Osteoblast (primary cell): ENCODE data around the gene SMG9. TPM values are rescaled to one million over a fixed set of nuclear protein-coding genes. Genes with fewer than 3 reads are reported as not detected.

Experiments used
- DNase-seq: peaks from one replicate; pipeline ENCODE4 v3.0.0; 2011; ENCODE audit warnings: low spot score, mixed read lengths; ENCODE audit not compliant: insufficient read length; ENCODE audit errors: missing footprints
- H2AFZ ChIP-seq: 2 replicates; pipeline ENCODE4 v1.6.0; 2011; ENCODE audit warnings: mild to moderate bottlenecking, low read length
- H3K27ac ChIP-seq: 2 replicates; pipeline ENCODE4 v1.5.1; 2011; ENCODE audit warnings: mild to moderate bottlenecking, low read depth, low read length, moderate library complexity
- H3K27me3 ChIP-seq: 2 replicates; pipeline ENCODE4 v1.6.0; 2012; ENCODE audit warnings: mild to moderate bottlenecking, control low read depth, inconsistent platforms, low read length, moderate library complexity; ENCODE audit not compliant: insufficient read depth
- H3K36me3 ChIP-seq: 2 replicates; pipeline ENCODE4 v1.5.1; 2011; ENCODE audit warnings: mild to moderate bottlenecking, low read length, control low read depth, moderate library complexity; ENCODE audit not compliant: insufficient read depth
- H3K4me1 ChIP-seq: 2 replicates; pipeline ENCODE4 v1.5.1; 2011; ENCODE audit warnings: mild to moderate bottlenecking, low read length, control low read depth, moderate library complexity; ENCODE audit not compliant: insufficient read depth
- H3K4me2 ChIP-seq: 2 replicates; pipeline ENCODE4 v1.6.0; 2011; ENCODE audit warnings: mild to moderate bottlenecking, low read length; ENCODE audit not compliant: insufficient read depth
- H3K4me3 ChIP-seq: fragments of 200-600 bp; sonication (generic); 3 replicates; pipeline ENCODE4 v1.5.1; 2012; ENCODE audit warnings: mild to moderate bottlenecking, low read length, inconsistent platforms; ENCODE audit not compliant: insufficient read depth
- H3K79me2 ChIP-seq: 2 replicates; pipeline ENCODE4 v1.6.0; 2012; ENCODE audit warnings: mild to moderate bottlenecking, low read length, control low read depth, inconsistent platforms; ENCODE audit not compliant: insufficient read depth
- H3K9me3 ChIP-seq: 2 replicates; pipeline ENCODE4 v1.5.1; 2011; ENCODE audit warnings: low read depth, low read length, control low read depth
- H4K20me1 ChIP-seq: 2 replicates; pipeline ENCODE4 v1.6.0; 2012; ENCODE audit warnings: mild to moderate bottlenecking, low read length, control low read depth; ENCODE audit not compliant: insufficient read depth
- total RNA-seq: library from RNA; depleted of rRNA; stranded (reverse); fragments of >200 nt; gene quantifications from 2 replicates; pipeline ENCODE4 v1.2.3, GENCODE V29; 2012
- TF ChIP-seq, protein P1 (sequence below): IDR thresholded peaks from 2 replicates; pipeline ENCODE4 v1.5.1; 2011; ENCODE audit warnings: mild to moderate bottlenecking, low read depth, low read length, moderate library complexity; ENCODE audit errors: extremely low read depth

The SMG9 gene
- total RNA-seq, 1 donor: 14.5 TPM

- H3K4me1 ChIP-seq: peaks cover 15% of the 10 kb centered on the region
- H4K20me1 ChIP-seq: no peaks in the 10 kb centered on the region
- H2AFZ ChIP-seq: no peak overlapping the region
- TF ChIP-seq, protein P1, sequence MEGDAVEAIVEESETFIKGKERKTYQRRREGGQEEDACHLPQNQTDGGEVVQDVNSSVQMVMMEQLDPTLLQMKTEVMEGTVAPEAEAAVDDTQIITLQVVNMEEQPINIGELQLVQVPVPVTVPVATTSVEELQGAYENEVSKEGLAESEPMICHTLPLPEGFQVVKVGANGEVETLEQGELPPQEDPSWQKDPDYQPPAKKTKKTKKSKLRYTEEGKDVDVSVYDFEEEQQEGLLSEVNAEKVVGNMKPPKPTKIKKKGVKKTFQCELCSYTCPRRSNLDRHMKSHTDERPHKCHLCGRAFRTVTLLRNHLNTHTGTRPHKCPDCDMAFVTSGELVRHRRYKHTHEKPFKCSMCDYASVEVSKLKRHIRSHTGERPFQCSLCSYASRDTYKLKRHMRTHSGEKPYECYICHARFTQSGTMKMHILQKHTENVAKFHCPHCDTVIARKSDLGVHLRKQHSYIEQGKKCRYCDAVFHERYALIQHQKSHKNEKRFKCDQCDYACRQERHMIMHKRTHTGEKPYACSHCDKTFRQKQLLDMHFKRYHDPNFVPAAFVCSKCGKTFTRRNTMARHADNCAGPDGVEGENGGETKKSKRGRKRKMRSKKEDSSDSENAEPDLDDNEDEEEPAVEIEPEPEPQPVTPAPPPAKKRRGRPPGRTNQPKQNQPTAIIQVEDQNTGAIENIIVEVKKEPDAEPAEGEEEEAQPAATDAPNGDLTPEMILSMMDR: no peak
- no peaks in the 10 kb centered on the region for H3K36me3 ChIP-seq
- no peaks in the 10 kb centered on the region for H3K79me2 ChIP-seq
- no peak overlapping the region for H3K4me3 ChIP-seq
- H3K27ac ChIP-seq: no peak overlapping the region
- no peaks in the 10 kb centered on the region for H3K27me3 ChIP-seq
- no peak for DNase-seq
- no peaks in the 10 kb centered on the region for H3K9me3 ChIP-seq
- no peak overlapping the region for H3K4me2 ChIP-seq
Measured at GRCh38 chr19:43678512-43679261, 76.1 kb downstream of the SMG9 start.

Other genes with a start within 250 kb of the SMG9 start
- 42.7 and 52.1 TPM in 2 replicates for gene ETHE1, start 227.8 kb downstream of the SMG9 start, total RNA-seq
- gene ZNF575, start 221.8 kb downstream of the SMG9 start, total RNA-seq: 0.29 and 0.72 TPM in 2 replicates
- gene XRCC1, start 179.4 kb downstream of the SMG9 start, total RNA-seq: 21.4 and 22.7 TPM in 2 replicates
- 0.72 and 2.9 TPM in 2 replicates for gene PINLYP, start 179.2 kb downstream of the SMG9 start, total RNA-seq
- gene IRGQ, start 158.8 kb downstream of the SMG9 start, total RNA-seq: 18.9 and 23.2 TPM in 2 replicates
- 7.4 and 9.4 TPM in 2 replicates for gene ZNF576, start 158.4 kb downstream of the SMG9 start, total RNA-seq
- under 0.01 TPM in 1 of 2 replicates, not detected in the other for gene SRRM5, start 142.9 kb downstream of the SMG9 start, total RNA-seq
- gene ZNF428, start 135.3 kb downstream of the SMG9 start, total RNA-seq: 31.5 and 37.3 TPM in 2 replicates
- gene CADM4, start 115.1 kb downstream of the SMG9 start, total RNA-seq: 1.2 and 1.4 TPM in 2 replicates
- 52.5 and 62.2 TPM in 2 replicates for gene PLAUR, start 84.8 kb downstream of the SMG9 start, total RNA-seq
- gene IRGC, start 38.9 kb downstream of the SMG9 start, total RNA-seq: not detected in 2 replicates
- gene KCNN4, start 26.0 kb upstream of the SMG9 start, total RNA-seq: 6.5 and 7.2 TPM in 2 replicates
- gene LYPD5, start 47.5 kb upstream of the SMG9 start, total RNA-seq: 0.29 and 0.72 TPM in 2 replicates
- 13.4 and 15.6 TPM in 2 replicates for gene ZNF283, start 72.4 kb upstream of the SMG9 start, total RNA-seq
- 1.5 and 2.9 TPM in 2 replicates for gene ZNF404, start 129.0 kb upstream of the SMG9 start, total RNA-seq
- 15.6 and 22.7 TPM in 2 replicates for gene ZNF45, start 180.3 kb upstream of the SMG9 start, total RNA-seq
- gene ZNF221, start 196.3 kb upstream of the SMG9 start, total RNA-seq: 9.0 and 9.7 TPM in 2 replicates
- 6.5 and 10.0 TPM in 2 replicates for gene ZNF155, start 229.2 kb upstream of the SMG9 start, total RNA-seq
- gene ZNF230, start 248.0 kb upstream of the SMG9 start, total RNA-seq: 7.1 and 7.2 TPM in 2 replicates